GM23248 (cell line): ENCODE data around the gene FOXP3. TPM values are rescaled to one million over a fixed set of nuclear protein-coding genes. Genes with fewer than 3 reads are reported as not detected.

ENCODE experiments used
- DNase-seq: peaks from one replicate; pipeline ENCODE4 v3.0.0-alpha.2; 2015
- H2AFZ ChIP-seq: fragments of 200-600 bp; sonication (generic); 2 replicates; pipeline ENCODE4 v1.6.1; 2016; ENCODE audit warnings: antibody characterized with exemption
- H3F3A ChIP-seq: fragments of 200-600 bp; sonication (generic); 2 replicates; pipeline ENCODE4 v1.6.1; 2016; ENCODE audit warnings: mild to moderate bottlenecking, antibody characterized with exemption, mixed run types; ENCODE audit not compliant: insufficient read depth
- H3K27ac ChIP-seq: fragments of 200-600 bp; sonication (generic); 2 replicates; pipeline ENCODE4 v1.5.1; 2016; ENCODE audit warnings: mild to moderate bottlenecking
- H3K27me3 ChIP-seq: fragments of 200-600 bp; sonication (generic); replicated peaks from 2 replicates; pipeline ENCODE4 v1.6.1; 2016; ENCODE audit warnings: mild to moderate bottlenecking; ENCODE audit not compliant: insufficient read depth
- H3K36me3 ChIP-seq: fragments of 200-600 bp; sonication (generic); 2 replicates; pipeline ENCODE4 v1.6.1; 2016; ENCODE audit warnings: low read depth, mild to moderate bottlenecking
- H3K4me1 ChIP-seq: fragments of 200-600 bp; sonication (generic); 2 replicates; pipeline ENCODE4 v1.6.1; 2016; ENCODE audit warnings: mild to moderate bottlenecking; ENCODE audit not compliant: insufficient read depth
- H3K4me2 ChIP-seq: fragments of 200-600 bp; sonication (generic); one replicate; pipeline ENCODE4 v1.6.1; 2016; ENCODE audit warnings: mild to moderate bottlenecking; ENCODE audit not compliant: unreplicated experiment
- H3K4me3 ChIP-seq: fragments of 200-600 bp; sonication (generic); 2 replicates; pipeline ENCODE4 v1.5.1; 2016; ENCODE audit warnings: mild to moderate bottlenecking
- H3K79me2 ChIP-seq: fragments of 200-600 bp; sonication (generic); 2 replicates; pipeline ENCODE4 v1.6.1; 2016; ENCODE audit warnings: mild to moderate bottlenecking; ENCODE audit not compliant: insufficient read depth
- H3K9ac ChIP-seq: fragments of 200-600 bp; sonication (generic); 2 replicates; pipeline ENCODE4 v1.6.1; 2016; ENCODE audit warnings: mild to moderate bottlenecking
- H3K9me2 ChIP-seq: fragments of 200-600 bp; sonication (generic); 2 replicates; pipeline ENCODE4 v1.6.1; 2016; ENCODE audit warnings: mixed run types, mild to moderate bottlenecking, moderate library complexity; ENCODE audit not compliant: insufficient read depth
- H3K9me3 ChIP-seq: fragments of 200-600 bp; sonication (generic); one replicate; pipeline ENCODE4 v1.6.1; 2017; ENCODE audit warnings: low read depth
- H4K20me1 ChIP-seq: fragments of 200-600 bp; sonication (generic); 2 replicates; pipeline ENCODE4 v1.6.0; 2016; ENCODE audit not compliant: insufficient read depth
- EZH2 ChIP-seq: fragments of 200-600 bp; sonication (generic); IDR thresholded peaks from 2 replicates; pipeline ENCODE4 v1.6.1; 2018; ENCODE audit warnings: antibody characterized with exemption, mild to moderate bottlenecking; ENCODE audit not compliant: insufficient read depth, poor library complexity, severe bottlenecking
- EZH2phosphoT487 ChIP-seq: fragments of 200-600 bp; sonication (generic); IDR thresholded peaks from 2 replicates; pipeline ENCODE4 v1.6.1; 2018; ENCODE audit warnings: antibody characterized with exemption, moderate library complexity, mild to moderate bottlenecking, low read depth; ENCODE audit not compliant: insufficient read depth
- WGBS, 2 experiments: methylation state at CpG; one replicate each; pipeline ENCODE4 v1.1.6; 2015 to 2017; ENCODE audit warnings: low lambda C conversion rate in 2 of 2, low coverage in 1 of 2; ENCODE audit errors: missing lambda C conversion rate in 2 of 2; 5-methylcytosine and 5-hydroxymethylcytosine counted together
- in situ Hi-C: fragments of 300-500 bp; cut with MboI; formaldehyde crosslinking; loops from 2 replicates; pipeline ENCODE4 v1.15.0; 2020
- polyA plus RNA-seq: library from polyadenylated mRNA; unstranded; fragments of >200 nt; fragmentation: Nextera tagmentation; extraction: Ambion mirVana; gene quantifications from 2 replicates; pipeline ENCODE4 v1.2.1, GENCODE V29; 2016
- total RNA-seq: library from RNA; depleted of rRNA; stranded (reverse); fragments of >200 nt; shearing (Covaris generic); gene quantifications from 2 replicates; pipeline ENCODE4 v1.2.3, GENCODE V29; 2014

The FOXP3 gene
- total and polyA plus RNA-seq, 2 experiments from 2014 or later = 0.08 TPM; not detected in 1

DNA sequence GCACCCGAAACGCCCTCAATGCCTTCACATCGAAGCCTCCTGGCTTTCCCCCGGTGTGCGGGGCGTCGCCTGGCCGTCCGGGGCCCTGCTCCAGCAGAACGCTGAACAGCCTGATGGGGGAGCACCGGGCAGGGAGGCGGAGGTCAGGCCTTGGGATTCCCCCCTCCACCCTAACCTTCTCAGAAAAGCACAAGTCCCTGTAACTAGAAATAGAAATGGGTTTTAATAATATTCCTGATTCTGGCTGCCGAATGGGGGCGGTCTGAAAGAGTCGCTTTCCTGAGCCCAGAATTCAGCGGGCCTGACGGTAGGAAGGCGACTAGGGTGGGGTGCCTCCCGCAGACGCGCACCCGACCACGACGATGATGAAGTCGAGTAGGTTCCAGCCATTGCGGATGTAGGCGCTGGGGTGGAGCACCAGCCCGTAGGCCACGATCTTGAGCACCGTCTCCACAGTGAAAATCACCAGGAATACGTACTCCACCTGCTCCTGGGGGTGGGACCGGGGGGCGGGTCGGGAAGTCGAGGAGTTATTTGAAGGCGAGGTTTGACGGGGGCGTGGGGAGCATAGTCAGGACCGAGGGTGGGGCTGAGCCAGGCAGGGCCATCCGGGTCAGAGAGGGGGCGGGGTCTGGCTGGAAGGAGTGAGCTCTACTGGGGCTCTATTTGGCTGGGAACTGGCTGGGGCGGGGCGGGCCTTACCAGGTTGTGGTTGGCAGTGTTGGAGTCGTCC, 33.8 kb downstream of the FOXP3 start:
- no peaks in the 10 kb centered on the region for H3K27me3 ChIP-seq
- no peaks in the 10 kb centered on the region for H3K9me3 ChIP-seq
- H3K9ac ChIP-seq = no peak overlapping the region
- peak overlapping the region; percentile 77 for H2AFZ ChIP-seq
- in situ Hi-C loops = no loop called here
- peak overlapping the region; percentile 40 for H3K4me3 ChIP-seq
- no peaks in the 10 kb centered on the region for H3K36me3 ChIP-seq
- DNase-seq = peak; percentile 34
- 13 to 23% methylated on average over 20 to 26 of the region's 44 CpGs for WGBS, 2 experiments
- H3K79me2 ChIP-seq = 0 out of 2 replicates have a peak, but pooled peaks cover under 1% of the 10 kb centered on the region
- no peaks in the 10 kb centered on the region for H3F3A ChIP-seq
- H3K9me2 ChIP-seq = no peaks in the 10 kb centered on the region
- H3K4me2 ChIP-seq = peak overlapping the region; percentile 7
- H4K20me1 ChIP-seq = no peaks in the 10 kb centered on the region
- H3K27ac ChIP-seq = no peak overlapping the region
- TF ChIP-seq EZH2 (no peak), EZH2phosphoT487 (no peak)
- H3K4me1 ChIP-seq = no peaks in the 10 kb centered on the region

DNA sequence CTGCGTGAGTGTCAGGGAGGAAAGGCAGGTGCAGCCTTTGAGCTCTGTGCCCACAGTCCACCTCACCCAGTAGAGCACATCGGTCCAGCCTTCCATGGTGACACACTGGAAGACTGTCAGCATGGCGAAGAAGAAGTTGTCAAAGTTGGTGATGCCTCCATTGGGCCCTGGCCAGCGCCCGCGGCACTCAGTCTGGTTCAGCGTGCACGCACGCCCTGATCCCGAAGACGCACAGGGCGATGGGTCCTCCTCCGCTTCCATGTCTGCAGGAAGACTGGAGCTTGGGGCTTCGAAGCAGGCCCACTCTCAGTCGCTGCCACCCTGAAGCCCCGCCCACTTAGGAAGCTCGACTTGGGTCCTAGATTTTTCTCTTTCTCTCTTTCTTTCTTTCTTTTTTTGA, 36.3 kb downstream of the FOXP3 start:
- H3K4me2 ChIP-seq = no peak overlapping the region
- H4K20me1 ChIP-seq = no peaks in the 10 kb centered on the region
- no peak overlapping the region for H2AFZ ChIP-seq
- H3K9ac ChIP-seq = no peak overlapping the region
- no peaks in the 10 kb centered on the region for H3K36me3 ChIP-seq
- no peak overlapping the region for H3K4me3 ChIP-seq
- TF ChIP-seq EZH2 (no peak), EZH2phosphoT487 (no peak)
- H3K27ac ChIP-seq = no peak overlapping the region
- no peaks in the 10 kb centered on the region for H3K27me3 ChIP-seq
- no peaks in the 10 kb centered on the region for H3K79me2 ChIP-seq
- WGBS, 2 experiments = 89 to 100% methylated on average over 3 to 11 of the region's 17 CpGs
- no peaks in the 10 kb centered on the region for H3F3A ChIP-seq
- no peaks in the 10 kb centered on the region for H3K9me3 ChIP-seq
- DNase-seq = no peak
- no peaks in the 10 kb centered on the region for H3K9me2 ChIP-seq
- H3K4me1 ChIP-seq = no peaks in the 10 kb centered on the region
- in situ Hi-C loops = no loop called here

DNA sequence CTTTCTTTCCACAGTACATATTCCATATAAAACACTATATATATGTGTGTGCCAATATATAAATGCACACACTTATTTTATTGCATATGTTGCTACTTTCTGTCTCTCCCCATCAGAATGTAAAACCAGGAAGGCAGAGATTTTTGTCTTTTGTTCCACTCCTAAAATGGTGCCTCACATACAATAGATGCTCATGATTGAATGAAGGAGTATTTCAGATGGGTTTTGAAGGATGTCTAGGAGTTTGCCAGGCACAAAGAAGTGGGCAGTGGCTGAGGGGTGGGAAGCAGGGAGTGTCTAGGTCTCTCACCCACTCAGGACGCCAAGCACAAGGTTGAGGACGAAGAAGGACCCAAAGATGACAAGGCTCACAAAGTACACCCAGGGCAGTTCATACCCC, 36.8 kb downstream of the FOXP3 start:
- no peak for TF ChIP-seq EZH2phosphoT487
- TF ChIP-seq EZH2 = no peak

DNA sequence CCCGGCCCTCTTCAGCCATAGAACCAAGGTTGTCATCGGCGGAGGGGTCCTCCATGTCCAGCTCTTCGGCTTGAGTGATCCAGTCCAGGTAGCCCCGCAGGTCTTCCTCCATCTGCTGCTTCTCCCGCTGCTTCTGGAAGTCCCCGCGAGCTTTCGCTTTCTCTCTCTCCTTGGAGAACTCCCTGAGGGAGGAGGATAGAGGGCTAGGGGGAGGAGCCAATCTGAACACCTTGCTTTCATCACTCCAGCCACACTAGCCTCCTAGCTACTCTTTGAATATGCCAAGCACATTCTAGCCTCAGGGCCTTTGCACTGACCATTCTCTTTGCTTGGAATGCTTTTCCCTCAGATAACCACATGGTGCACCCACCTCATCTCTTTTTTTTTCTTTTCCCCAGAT, 37.6 kb downstream of the FOXP3 start:
- Histone ChIP-seq H3K9me3 (no peaks in the 10 kb centered on the region), H3K27me3 (no peaks in the 10 kb centered on the region), H3K79me2 (no peaks in the 10 kb centered on the region), H2AFZ (no peak overlapping the region), H4K20me1 (no peaks in the 10 kb centered on the region), H3K36me3 (no peaks in the 10 kb centered on the region), H3K4me1 (no peaks in the 10 kb centered on the region), H3F3A (no peaks in the 10 kb centered on the region), H3K27ac (no peak overlapping the region), H3K9me2 (no peaks in the 10 kb centered on the region), H3K4me2 (no peak overlapping the region), H3K4me3 (no peak overlapping the region), H3K9ac (no peak overlapping the region)
- TF ChIP-seq EZH2 = no peak
- no peak for TF ChIP-seq EZH2phosphoT487
- no peak for DNase-seq
- 88 to 98% methylated on average over 8 of the region's 9 CpGs for WGBS, 2 experiments
- in situ Hi-C loops = no loop called here

More for the DNA sequence above, 36.8 kb downstream of the FOXP3 start:
- Histone ChIP-seq H3K79me2 (no peaks in the 10 kb centered on the region), H3K4me3 (no peak overlapping the region), H3K27me3 (no peaks in the 10 kb centered on the region), H3F3A (no peaks in the 10 kb centered on the region), H3K9ac (no peak overlapping the region), H2AFZ (no peak overlapping the region), H3K9me2 (no peaks in the 10 kb centered on the region), H4K20me1 (no peaks in the 10 kb centered on the region), H3K36me3 (no peaks in the 10 kb centered on the region), H3K9me3 (no peaks in the 10 kb centered on the region), H3K4me2 (no peak overlapping the region), H3K4me1 (no peaks in the 10 kb centered on the region), H3K27ac (no peak overlapping the region)
- no peak for DNase-seq
- in situ Hi-C loops = no loop called here
- 86% methylated on average over 2 of the region's 2 CpGs; no CpG with 5 or more reads in 1 of the 2 experiments for WGBS, 2 experiments
